SU-DHL-6 (cell line): ENCODE results near the gene ABCB9.

Source experiments
- H2AFZ ChIP-seq: fragments of 200-600 bp; sonication (generic); 2 replicates; pipeline ENCODE4 v1.6.1; 2014; ENCODE audit warnings: low read depth, mild to moderate bottlenecking, moderate library complexity, mixed read lengths, antibody characterized with exemption, low read length; ENCODE audit not compliant: severe bottlenecking
- H3F3A ChIP-seq: fragments of 200-600 bp; shearing (Covaris generic); 2 replicates; pipeline ENCODE4 v1.6.0; 2016; ENCODE audit warnings: antibody characterized with exemption, mild to moderate bottlenecking; ENCODE audit not compliant: insufficient read depth
- H3K27ac ChIP-seq: fragments of 200-600 bp; sonication (generic); 2 replicates; pipeline ENCODE4 v1.5.1; 2016; ENCODE audit warnings: low read depth, mild to moderate bottlenecking, low read length, moderate library complexity, mixed read lengths
- H3K27me3 ChIP-seq: fragments of 200-600 bp; sonication (generic), shearing (Covaris generic); 2 replicates; pipeline ENCODE4 v1.6.0; 2014; ENCODE audit warnings: mild to moderate bottlenecking, low read length
- H3K36me3 ChIP-seq: fragments of 200-600 bp; sonication (generic); 2 replicates; pipeline ENCODE4 v1.6.1; 2014; ENCODE audit warnings: mild to moderate bottlenecking, low read length, mixed read lengths
- H3K4me2 ChIP-seq: fragments of 300-600, 200-600 bp; shearing (Covaris generic), sonication (generic); 2 replicates; pipeline ENCODE4 v1.6.0; 2014; ENCODE audit warnings: low read length, low read depth, mild to moderate bottlenecking; ENCODE audit not compliant: poor library complexity, severe bottlenecking
- H3K4me3 ChIP-seq: fragments of 200-600 bp; sonication (generic); 2 replicates; pipeline ENCODE4 v1.5.1; 2014; ENCODE audit warnings: antibody characterized with exemption, low read length, mild to moderate bottlenecking, mixed read lengths; ENCODE audit not compliant: insufficient read depth, poor library complexity, severe bottlenecking
- H3K79me2 ChIP-seq: fragments of 200-600 bp; sonication (generic); 2 replicates; pipeline ENCODE4 v1.6.1; 2014; ENCODE audit warnings: mild to moderate bottlenecking, low read length, moderate library complexity; ENCODE audit not compliant: insufficient read depth
- H3K9ac ChIP-seq: fragments of 200-600 bp; sonication (generic); 2 replicates; pipeline ENCODE4 v1.7.0; 2014; ENCODE audit warnings: mild to moderate bottlenecking, low read length
- H3K9me2 ChIP-seq: fragments of 200-600 bp; sonication (generic); replicated peaks from 2 replicates; pipeline ENCODE4 v1.6.1; 2014; ENCODE audit warnings: low read length; ENCODE audit not compliant: insufficient read depth
- H3K9me3 ChIP-seq: fragments of 200-600 bp; sonication (generic); 2 replicates; pipeline ENCODE4 v1.6.1; 2014; ENCODE audit warnings: low read length, mixed read lengths; ENCODE audit not compliant: insufficient read depth
- H4K20me1 ChIP-seq: fragments of 200-600 bp; sonication (generic); 2 replicates; pipeline ENCODE4 v1.6.1; 2014; ENCODE audit warnings: low read depth, mild to moderate bottlenecking, antibody characterized with exemption, low read length, moderate library complexity, mixed read lengths
- EZH2phosphoT487 ChIP-seq: fragments of 200-600 bp; sonication (generic), shearing (Covaris generic); conservative IDR thresholded peaks from 2 replicates; pipeline ENCODE4 v1.6.1; 2018; ENCODE audit warnings: mild to moderate bottlenecking, antibody characterized with exemption, low read length, moderate library complexity, mixed read lengths
- TF ChIP-seq, protein P1 (sequence below): fragments of 200-600 bp; sonication (generic); IDR thresholded peaks from one replicate; pipeline ENCODE4 v1.5.1; 2017; ENCODE audit warnings: antibody characterized with exemption, mild to moderate bottlenecking, low read length, moderate library complexity; ENCODE audit not compliant: insufficient read depth, poor library complexity, severe bottlenecking

ABCB9 gene

GRCh38 chr12:122988036-122988435 is 21.8 kb upstream of the ABCB9 start:
- Histone ChIP-seq H3K4me2 (no peak overlapping the region), H3K9me3 (no peaks in the 10 kb centered on the region), H3K4me3 (no peak overlapping the region), H2AFZ (no peak overlapping the region), H3K27ac (no peak overlapping the region), H3K79me2 (no peaks in the 10 kb centered on the region), H3K27me3 (no peaks in the 10 kb centered on the region), H3K9ac (no peak overlapping the region), H4K20me1 (no peaks in the 10 kb centered on the region), H3K36me3 (no peaks in the 10 kb centered on the region), H3K9me2 (no peaks in the 10 kb centered on the region), H3F3A (peaks cover 10% of the 10 kb centered on the region; the same call in 1 of the 2 replicates)
- TF ChIP-seq, protein P1, sequence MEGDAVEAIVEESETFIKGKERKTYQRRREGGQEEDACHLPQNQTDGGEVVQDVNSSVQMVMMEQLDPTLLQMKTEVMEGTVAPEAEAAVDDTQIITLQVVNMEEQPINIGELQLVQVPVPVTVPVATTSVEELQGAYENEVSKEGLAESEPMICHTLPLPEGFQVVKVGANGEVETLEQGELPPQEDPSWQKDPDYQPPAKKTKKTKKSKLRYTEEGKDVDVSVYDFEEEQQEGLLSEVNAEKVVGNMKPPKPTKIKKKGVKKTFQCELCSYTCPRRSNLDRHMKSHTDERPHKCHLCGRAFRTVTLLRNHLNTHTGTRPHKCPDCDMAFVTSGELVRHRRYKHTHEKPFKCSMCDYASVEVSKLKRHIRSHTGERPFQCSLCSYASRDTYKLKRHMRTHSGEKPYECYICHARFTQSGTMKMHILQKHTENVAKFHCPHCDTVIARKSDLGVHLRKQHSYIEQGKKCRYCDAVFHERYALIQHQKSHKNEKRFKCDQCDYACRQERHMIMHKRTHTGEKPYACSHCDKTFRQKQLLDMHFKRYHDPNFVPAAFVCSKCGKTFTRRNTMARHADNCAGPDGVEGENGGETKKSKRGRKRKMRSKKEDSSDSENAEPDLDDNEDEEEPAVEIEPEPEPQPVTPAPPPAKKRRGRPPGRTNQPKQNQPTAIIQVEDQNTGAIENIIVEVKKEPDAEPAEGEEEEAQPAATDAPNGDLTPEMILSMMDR = no peak

DNA sequence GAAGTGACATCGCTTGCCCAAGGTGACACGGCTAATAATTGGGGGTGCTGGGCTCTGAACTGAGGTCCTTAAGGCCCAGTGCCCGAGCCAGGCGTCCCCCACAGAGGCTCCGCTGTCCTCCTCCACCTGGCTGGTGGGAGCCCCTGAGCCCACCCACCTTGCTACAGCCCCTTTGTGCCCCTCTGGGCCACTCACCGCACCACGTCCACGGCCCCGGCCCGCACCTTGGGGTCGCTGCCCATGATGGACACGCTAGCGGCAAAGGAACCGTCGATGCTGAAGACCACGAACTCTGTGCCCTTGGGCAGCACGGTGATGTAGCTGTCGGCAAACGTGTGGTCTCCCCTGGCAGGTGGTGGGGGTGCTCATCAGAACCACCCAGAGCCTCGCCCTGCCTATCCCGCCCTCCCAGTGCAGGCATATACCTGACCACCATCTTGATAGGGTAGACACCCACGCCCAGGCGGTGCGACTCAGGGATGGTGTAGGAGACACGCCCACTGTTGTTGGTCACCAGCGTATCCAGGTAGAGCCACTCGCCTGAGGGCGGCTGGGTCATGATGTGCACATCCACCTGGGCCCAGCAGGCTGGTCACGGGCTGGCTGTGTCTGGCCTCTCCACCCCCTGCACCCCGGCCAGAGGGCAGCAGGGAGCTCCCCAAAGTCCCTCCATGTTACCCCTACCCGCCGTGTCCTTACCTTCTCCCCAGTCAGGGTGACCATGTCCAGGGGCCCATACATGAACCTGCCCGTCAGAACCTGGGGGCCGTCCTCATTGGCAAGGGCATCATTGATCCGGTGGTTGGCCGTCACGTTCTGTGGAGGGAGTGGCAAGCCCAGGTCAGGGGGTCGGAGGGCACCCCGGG is 21.1 kb upstream of the ABCB9 start:
- Histone ChIP-seq H3K4me3 (no peak overlapping the region), H3K9ac (no peak overlapping the region), H3K9me2 (no peaks in the 10 kb centered on the region), H3K9me3 (no peaks in the 10 kb centered on the region), H3K79me2 (no peaks in the 10 kb centered on the region), H3F3A (peaks cover 10% of the 10 kb centered on the region; the same call in 1 of the 2 replicates), H3K27ac (no peak overlapping the region), H3K4me2 (no peak overlapping the region), H3K36me3 (no peaks in the 10 kb centered on the region), H4K20me1 (no peaks in the 10 kb centered on the region), H3K27me3 (no peaks in the 10 kb centered on the region), H2AFZ (no peak overlapping the region)
- TF ChIP-seq, protein P1 = no peak
- TF ChIP-seq EZH2phosphoT487 = no peak

GRCh38 chr12:122986258-122986871 is 20.1 kb upstream of the ABCB9 start:
- H2AFZ ChIP-seq = no peak overlapping the region
- H4K20me1 ChIP-seq = no peaks in the 10 kb centered on the region
- H3K79me2 ChIP-seq = no peaks in the 10 kb centered on the region
- H3K27ac ChIP-seq = no peak overlapping the region
- H3F3A ChIP-seq = peaks cover 10% of the 10 kb centered on the region; the same call in 1 of the 2 replicates
- no peaks in the 10 kb centered on the region for H3K9me2 ChIP-seq
- no peak overlapping the region for H3K4me2 ChIP-seq
- H3K27me3 ChIP-seq = no peaks in the 10 kb centered on the region
- TF ChIP-seq, protein P1 = no peak
- no peak for TF ChIP-seq EZH2phosphoT487
- H3K36me3 ChIP-seq = no peaks in the 10 kb centered on the region
- no peak overlapping the region for H3K4me3 ChIP-seq
- no peaks in the 10 kb centered on the region for H3K9me3 ChIP-seq
- no peak overlapping the region for H3K9ac ChIP-seq
